ENCODE measurements around the gene NSMCE3.

DNA sequence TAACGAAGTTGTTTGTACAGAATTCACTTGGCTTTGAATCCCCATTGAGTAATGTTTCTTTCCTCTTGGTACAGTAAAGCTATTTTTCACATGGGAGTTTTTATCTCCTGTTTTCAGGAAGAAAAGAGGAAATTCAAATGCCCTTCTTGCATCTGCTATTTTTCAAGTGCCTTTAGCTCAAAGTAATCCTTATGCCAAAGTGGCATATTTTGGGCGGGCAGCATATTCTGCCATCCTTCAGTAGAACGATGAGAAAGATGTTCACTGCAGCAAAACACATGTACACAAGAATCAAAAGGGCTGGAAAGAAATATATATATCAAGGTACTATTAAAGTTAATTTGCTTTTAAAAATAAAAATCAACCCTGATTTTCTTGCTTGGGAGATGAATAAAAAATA lies 5.3 kb upstream of the NSMCE3 start:
- TF ChIP-seq, protein P1, sequence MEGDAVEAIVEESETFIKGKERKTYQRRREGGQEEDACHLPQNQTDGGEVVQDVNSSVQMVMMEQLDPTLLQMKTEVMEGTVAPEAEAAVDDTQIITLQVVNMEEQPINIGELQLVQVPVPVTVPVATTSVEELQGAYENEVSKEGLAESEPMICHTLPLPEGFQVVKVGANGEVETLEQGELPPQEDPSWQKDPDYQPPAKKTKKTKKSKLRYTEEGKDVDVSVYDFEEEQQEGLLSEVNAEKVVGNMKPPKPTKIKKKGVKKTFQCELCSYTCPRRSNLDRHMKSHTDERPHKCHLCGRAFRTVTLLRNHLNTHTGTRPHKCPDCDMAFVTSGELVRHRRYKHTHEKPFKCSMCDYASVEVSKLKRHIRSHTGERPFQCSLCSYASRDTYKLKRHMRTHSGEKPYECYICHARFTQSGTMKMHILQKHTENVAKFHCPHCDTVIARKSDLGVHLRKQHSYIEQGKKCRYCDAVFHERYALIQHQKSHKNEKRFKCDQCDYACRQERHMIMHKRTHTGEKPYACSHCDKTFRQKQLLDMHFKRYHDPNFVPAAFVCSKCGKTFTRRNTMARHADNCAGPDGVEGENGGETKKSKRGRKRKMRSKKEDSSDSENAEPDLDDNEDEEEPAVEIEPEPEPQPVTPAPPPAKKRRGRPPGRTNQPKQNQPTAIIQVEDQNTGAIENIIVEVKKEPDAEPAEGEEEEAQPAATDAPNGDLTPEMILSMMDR (IDR thresholded peaks at IDR 0.05), result no peak
- no peak for TF ChIP-seq POLR2A (IDR thresholded peaks at IDR 0.05)

Measured in body of pancreas (tissue), 4 donors.